Upper lobe of right lung (tissue), 1 donor: Measurements from ENCODE around the gene PARVA. TPM values are rescaled to one million over a fixed set of nuclear protein-coding genes. Genes with fewer than 3 reads are reported as not detected.

Experiments
- ATAC-seq: fragments of 200-7000 bp; cut with Tn5 transposase; one replicate; pipeline ENCODE4 v1.9.1; 2020; ENCODE audit warnings: mild to moderate bottlenecking, moderate library complexity
- DNase-seq: peaks from one replicate; pipeline ENCODE4 v3.0.0-alpha.2; 2020
- H3K27ac ChIP-seq: fragments of 200-600 bp; one replicate; pipeline ENCODE4 v1.8.0; 2022
- H3K27me3 ChIP-seq: fragments of 200-600 bp; one replicate; pipeline ENCODE4 v1.8.0; 2022; ENCODE audit warnings: mild to moderate bottlenecking
- H3K36me3 ChIP-seq: fragments of 200-600 bp; one replicate; pipeline ENCODE4 v1.8.0; 2022
- H3K4me1 ChIP-seq: fragments of 200-600 bp; one replicate; pipeline ENCODE4 v1.8.0; 2022
- H3K4me3 ChIP-seq: fragments of 200-600 bp; one replicate; pipeline ENCODE4 v1.8.0; 2022; ENCODE audit warnings: mild to moderate bottlenecking
- H3K9me3 ChIP-seq: fragments of 200-600 bp; one replicate; pipeline ENCODE4 v1.8.0; 2022
- CTCF ChIP-seq: fragments of 200-600 bp; IDR thresholded peaks from one replicate; pipeline ENCODE4 v1.8.0; 2022; ENCODE audit warnings: antibody characterized with exemption
- intact Hi-C: fragments of 100-400 bp; cut with DNase I; formaldehyde crosslinking; loops from one replicate; pipeline ENCODE4 v1.11.0; 2022
- total RNA-seq: library from RNA; stranded (reverse); fragmentation: NEBNext Ultra II Directional; extraction: Animal tissue kit (Norgen Biotek cat#: 25700); gene quantifications from one replicate; pipeline ENCODE4 v1.2.1, GENCODE V29; 2021
- donor health status: DM: no; HTN: yes; CAD: no; lungs with severe emphysema.

Gene PARVA
- total RNA-seq, 1 donor from 2014 or later: 84.0 TPM

GRCh38 chr11:12415342-12415966 is 38.1 kb downstream of the PARVA start:
- intact Hi-C loops: no loop called here
- H3K4me3 ChIP-seq: no peak overlapping the region
- no peak overlapping the region for H3K27ac ChIP-seq
- H3K4me1 ChIP-seq: peaks cover 33% of the 10 kb centered on the region
- no peak for DNase-seq
- no peaks in the 10 kb centered on the region for H3K27me3 ChIP-seq
- no peak for TF ChIP-seq CTCF
- no peaks in the 10 kb centered on the region for H3K9me3 ChIP-seq
- no peaks in the 10 kb centered on the region for H3K36me3 ChIP-seq
- ATAC-seq: no peak

- H3K27ac ChIP-seq: no peak overlapping the region
- intact Hi-C loops: no loop called here
- ATAC-seq (no peak), DNase-seq (no peak)
- no peaks in the 10 kb centered on the region for H3K36me3 ChIP-seq
- H3K27me3 ChIP-seq: no peaks in the 10 kb centered on the region
- peaks cover 26% of the 10 kb centered on the region for H3K4me1 ChIP-seq
- TF ChIP-seq CTCF: no peak
- no peak overlapping the region for H3K4me3 ChIP-seq
- no peaks in the 10 kb centered on the region for H3K9me3 ChIP-seq
Observed at GRCh38 chr11:12416552-12416951, 39.2 kb downstream of the PARVA start.

- ATAC-seq: peak; percentile 23
- Histone ChIP-seq H3K27me3 (no peaks in the 10 kb centered on the region), H3K4me1 (peaks cover 14% of the 10 kb centered on the region), H3K9me3 (no peaks in the 10 kb centered on the region), H3K36me3 (no peaks in the 10 kb centered on the region), H3K27ac (no peak overlapping the region), H3K4me3 (no peak overlapping the region)
- DNase-seq: no peak
- no peak for TF ChIP-seq CTCF
- intact Hi-C loops: no loop called here
Observed at GRCh38 chr11:12417691-12418611, 40.6 kb downstream of the PARVA start.

- no peak overlapping the region for H3K27ac ChIP-seq
- TF ChIP-seq CTCF: no peak
- no peak overlapping the region for H3K4me3 ChIP-seq
- H3K27me3 ChIP-seq: no peaks in the 10 kb centered on the region
- no peaks in the 10 kb centered on the region for H3K9me3 ChIP-seq
- DNase-seq (no peak), ATAC-seq (no peak)
- no peaks in the 10 kb centered on the region for H3K36me3 ChIP-seq
- intact Hi-C loops: no loop called here
- H3K4me1 ChIP-seq: no peaks in the 10 kb centered on the region
Observed at GRCh38 chr11:12420040-12420439, 42.7 kb downstream of the PARVA start.

- Histone ChIP-seq H3K27ac (no peak overlapping the region), H3K27me3 (no peaks in the 10 kb centered on the region)
- intact Hi-C loops: no loop called here
Observed at GRCh38 chr11:12420706-12421105, 43.3 kb downstream of the PARVA start.

More at GRCh38 chr11:12420706-12421105, 43.3 kb downstream of the PARVA start:
- ATAC-seq: no peak
- Histone ChIP-seq H3K9me3 (no peaks in the 10 kb centered on the region), H3K36me3 (no peaks in the 10 kb centered on the region), H3K4me3 (no peak overlapping the region), H3K4me1 (no peaks in the 10 kb centered on the region)
- no peak for DNase-seq
- no peak for TF ChIP-seq CTCF
